Measurements from ENCODE around the gene ZNF74.
"Not testable (repeated sequence)": the region's sequence is repeated elsewhere in the genome, so short reads cannot be mapped to it uniquely, and the experiment has no call there.

Gene ZNF74

GRCh38 chr22:20401376-20402014 is 7.5 kb downstream of the ZNF74 start:
- DNase-seq, result no peak

GRCh38 chr22:20402960-20403778 is 9.2 kb downstream of the ZNF74 start:
- no peak for DNase-seq

GRCh38 chr22:20403779-20404140 is 9.8 kb downstream of the ZNF74 start:
- DNase-seq, result no peak

GRCh38 chr22:20404881-20405280 is 10.9 kb downstream of the ZNF74 start:
- no peak for DNase-seq

- no peak for DNase-seq
Measured at GRCh38 chr22:20405291-20405930, 11.5 kb downstream of the ZNF74 start.

- DNase-seq, result no peak
Measured at GRCh38 chr22:20405931-20406685, 12.2 kb downstream of the ZNF74 start.

GRCh38 chr22:20406686-20407408 is 12.9 kb downstream of the ZNF74 start:
- no peak for DNase-seq

- DNase-seq, result no peak
Measured at GRCh38 chr22:20407829-20408228, 13.9 kb downstream of the ZNF74 start.

- DNase-seq, result no peak
Measured at GRCh38 chr22:20408891-20409290, 14.9 kb downstream of the ZNF74 start.

GRCh38 chr22:20409385-20409784 is 15.4 kb downstream of the ZNF74 start:
- not testable (repeated sequence) for DNase-seq

GRCh38 chr22:20412474-20413216 is 18.7 kb downstream of the ZNF74 start:
- no peak for DNase-seq

- DNase-seq, result no peak
Measured at GRCh38 chr22:20413217-20414058, 19.5 kb downstream of the ZNF74 start.

- DNase-seq, result no peak
Measured at GRCh38 chr22:20414059-20414440, 20.1 kb downstream of the ZNF74 start.

GRCh38 chr22:20414450-20414849 is 20.5 kb downstream of the ZNF74 start:
- no peak for DNase-seq

GRCh38 chr22:20415241-20415640 is 21.3 kb downstream of the ZNF74 start:
- not testable (repeated sequence) for DNase-seq

- not testable (repeated sequence) for DNase-seq
Measured at GRCh38 chr22:20415699-20416098, 21.7 kb downstream of the ZNF74 start.

GRCh38 chr22:20418211-20418788 is 24.3 kb downstream of the ZNF74 start:
- peak; percentile 70 for DNase-seq

GRCh38 chr22:20419664-20419951 is 25.7 kb downstream of the ZNF74 start:
- DNase-seq, result no peak

- DNase-seq, result no peak
Measured at GRCh38 chr22:20420157-20420842, 26.3 kb downstream of the ZNF74 start.

GRCh38 chr22:20421507-20421874 is 27.5 kb downstream of the ZNF74 start:
- DNase-seq, result no peak
